Osteocyte (in vitro differentiated cells): ENCODE results near the gene C15orf61. TPM values are rescaled to one million over a fixed set of nuclear protein-coding genes. Genes with fewer than 3 reads are reported as not detected.

ENCODE experiments used
- DNase-seq: peaks from one replicate; pipeline ENCODE4 v3.0.0; 2021; ENCODE audit warnings: mixed read lengths; ENCODE audit not compliant: unreplicated experiment; ENCODE audit errors: extremely low spot score
- H3K27ac Mint-ChIP-seq: one replicate; pipeline ENCODE4 v1.8.0; 2021; ENCODE audit warnings: mild to moderate bottlenecking, mixed read lengths; ENCODE audit not compliant: unreplicated experiment
- H3K27me3 Mint-ChIP-seq: one replicate; pipeline ENCODE4 v1.8.0; 2021; ENCODE audit warnings: mixed read lengths; ENCODE audit not compliant: unreplicated experiment
- H3K36me3 Mint-ChIP-seq: one replicate; pipeline ENCODE4 v1.8.0; 2021; ENCODE audit warnings: mixed read lengths; ENCODE audit not compliant: unreplicated experiment
- H3K4me1 Mint-ChIP-seq: one replicate; pipeline ENCODE4 v1.8.0; 2021; ENCODE audit warnings: mixed read lengths; ENCODE audit not compliant: unreplicated experiment
- H3K4me3 Mint-ChIP-seq: one replicate; pipeline ENCODE4 v1.8.0; 2021; ENCODE audit warnings: mild to moderate bottlenecking, moderate library complexity, mixed read lengths; ENCODE audit not compliant: unreplicated experiment
- H3K9me3 Mint-ChIP-seq: one replicate; pipeline ENCODE4 v1.8.0; 2021; ENCODE audit warnings: mixed read lengths; ENCODE audit not compliant: unreplicated experiment
- CTCF ChIP-seq: fragments of 200-600 bp; sonication (generic); IDR thresholded peaks from 2 replicates; pipeline ENCODE4 v1.5.0; 2021; ENCODE audit warnings: antibody characterized with exemption, mild to moderate bottlenecking, moderate library complexity
- total RNA-seq: library from RNA; stranded (reverse); gene quantifications from 2 replicates; pipeline ENCODE4 v1.2.1, GENCODE V29; 2021

The C15orf61 gene
- total RNA-seq, 1 donor from 2014 or later, result 4.3 TPM

GRCh38 chr15:67550522-67550921, 29.6 kb downstream of the C15orf61 start:
- Mint-ChIP-seq H3K36me3 (peaks cover 10% of the 10 kb centered on the region), H3K4me3 (no peak overlapping the region), H3K27me3 (no peaks in the 10 kb centered on the region), H3K9me3 (no peaks in the 10 kb centered on the region), H3K27ac (peak overlapping the region; percentile 90), H3K4me1 (peaks cover 31% of the 10 kb centered on the region)
- no peak for TF ChIP-seq CTCF
- no peak for DNase-seq

GRCh38 chr15:67551207-67551743, 30.3 kb downstream of the C15orf61 start:
- H3K4me1 Mint-ChIP-seq, result peaks cover 31% of the 10 kb centered on the region
- peaks cover 12% of the 10 kb centered on the region for H3K36me3 Mint-ChIP-seq
- H3K27ac Mint-ChIP-seq, result no peak overlapping the region
- no peaks in the 10 kb centered on the region for H3K27me3 Mint-ChIP-seq
- DNase-seq, result no peak
- no peak for TF ChIP-seq CTCF
- no peaks in the 10 kb centered on the region for H3K9me3 Mint-ChIP-seq
- no peak overlapping the region for H3K4me3 Mint-ChIP-seq

- H3K4me3 Mint-ChIP-seq, result no peak overlapping the region
- peaks cover 11% of the 10 kb centered on the region for H3K4me1 Mint-ChIP-seq
- DNase-seq, result no peak
- H3K36me3 Mint-ChIP-seq, result peaks cover 28% of the 10 kb centered on the region
- no peak for TF ChIP-seq CTCF
- peaks cover 10% of the 10 kb centered on the region for H3K9me3 Mint-ChIP-seq
- H3K27me3 Mint-ChIP-seq, result no peaks in the 10 kb centered on the region
- no peak overlapping the region for H3K27ac Mint-ChIP-seq
Observed at GRCh38 chr15:67554580-67554979, 33.6 kb downstream of the C15orf61 start.

- Mint-ChIP-seq H3K4me3 (no peak overlapping the region), H3K36me3 (peaks cover 30% of the 10 kb centered on the region), H3K27ac (no peak overlapping the region), H3K9me3 (peaks cover 10% of the 10 kb centered on the region), H3K27me3 (no peaks in the 10 kb centered on the region), H3K4me1 (peaks cover 3% of the 10 kb centered on the region)
- no peak for TF ChIP-seq CTCF
- no peak for DNase-seq
Observed at GRCh38 chr15:67556976-67557570, 36.1 kb downstream of the C15orf61 start.

GRCh38 chr15:67558502-67558901, 37.6 kb downstream of the C15orf61 start:
- no peak overlapping the region for H3K27ac Mint-ChIP-seq

More at GRCh38 chr15:67558502-67558901, 37.6 kb downstream of the C15orf61 start:
- no peak for DNase-seq
- TF ChIP-seq CTCF, result no peak
- Mint-ChIP-seq H3K27me3 (no peaks in the 10 kb centered on the region), H3K4me1 (peaks cover 4% of the 10 kb centered on the region), H3K4me3 (no peak overlapping the region), H3K36me3 (peaks cover 35% of the 10 kb centered on the region), H3K9me3 (peaks cover 10% of the 10 kb centered on the region)
